ENCODE results near the gene RGL1. TPM values are rescaled to one million over a fixed set of nuclear protein-coding genes. Genes with fewer than 3 reads are reported as not detected.

RGL1 gene
- total RNA-seq, 3 donors from 2014 or later = 6.2 to 29.8 (median 15.9) TPM

DNA sequence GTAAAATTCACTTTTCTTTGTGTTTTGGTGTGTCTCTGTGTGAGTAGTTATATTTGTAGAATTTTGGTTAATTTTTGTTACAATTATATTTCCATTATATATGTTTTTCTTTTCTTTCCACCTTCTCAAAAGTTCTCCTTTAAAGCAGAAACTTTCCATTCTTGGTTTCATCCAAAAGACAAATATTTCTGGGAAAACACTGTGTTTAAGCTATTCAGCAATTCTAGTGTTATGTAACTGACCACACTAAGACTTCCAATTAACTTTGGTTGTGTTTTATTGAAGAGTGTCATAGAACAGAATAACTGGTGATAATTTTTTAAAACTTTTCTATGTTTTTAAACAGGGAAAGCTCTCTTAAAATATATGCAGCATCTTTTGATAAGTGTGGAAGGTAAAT lies 13.6 kb upstream of the RGL1 start:
- H3K9me3 ChIP-seq = no peaks in the 10 kb centered on the region
- ATAC-seq = no peak
- H3K4me1 ChIP-seq (ENCODE audit: low read depth) = no peaks in the 10 kb centered on the region
- TF ChIP-seq, protein P1, sequence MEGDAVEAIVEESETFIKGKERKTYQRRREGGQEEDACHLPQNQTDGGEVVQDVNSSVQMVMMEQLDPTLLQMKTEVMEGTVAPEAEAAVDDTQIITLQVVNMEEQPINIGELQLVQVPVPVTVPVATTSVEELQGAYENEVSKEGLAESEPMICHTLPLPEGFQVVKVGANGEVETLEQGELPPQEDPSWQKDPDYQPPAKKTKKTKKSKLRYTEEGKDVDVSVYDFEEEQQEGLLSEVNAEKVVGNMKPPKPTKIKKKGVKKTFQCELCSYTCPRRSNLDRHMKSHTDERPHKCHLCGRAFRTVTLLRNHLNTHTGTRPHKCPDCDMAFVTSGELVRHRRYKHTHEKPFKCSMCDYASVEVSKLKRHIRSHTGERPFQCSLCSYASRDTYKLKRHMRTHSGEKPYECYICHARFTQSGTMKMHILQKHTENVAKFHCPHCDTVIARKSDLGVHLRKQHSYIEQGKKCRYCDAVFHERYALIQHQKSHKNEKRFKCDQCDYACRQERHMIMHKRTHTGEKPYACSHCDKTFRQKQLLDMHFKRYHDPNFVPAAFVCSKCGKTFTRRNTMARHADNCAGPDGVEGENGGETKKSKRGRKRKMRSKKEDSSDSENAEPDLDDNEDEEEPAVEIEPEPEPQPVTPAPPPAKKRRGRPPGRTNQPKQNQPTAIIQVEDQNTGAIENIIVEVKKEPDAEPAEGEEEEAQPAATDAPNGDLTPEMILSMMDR (IDR thresholded peaks at IDR 0.05) = no peak
- no peak for DNase-seq
- no peaks in the 10 kb centered on the region for H3K36me3 ChIP-seq (ENCODE audit: low read depth)
- intact Hi-C loops (cut with DNase I, micrococcal nuclease) = no loop called here
- H3K4me3 ChIP-seq = no peak overlapping the region

DNA sequence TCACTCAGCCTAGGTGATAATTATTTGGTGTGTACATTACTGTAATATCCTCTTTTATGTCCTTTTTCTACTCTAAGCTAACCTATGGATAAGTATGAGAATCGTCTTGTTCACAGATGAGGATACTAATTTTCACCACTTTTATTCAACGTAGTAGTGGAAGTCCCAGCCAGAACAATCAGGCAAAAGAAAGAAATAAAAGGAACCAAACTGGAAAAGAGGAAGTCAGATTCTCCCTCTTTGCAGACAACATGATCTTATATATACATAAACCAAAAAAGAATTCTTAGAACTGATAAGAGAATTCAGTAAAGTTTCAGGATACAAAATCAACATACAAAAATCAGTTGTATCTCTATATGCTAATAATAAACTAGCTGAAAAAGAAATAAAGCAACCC lies 12.6 kb upstream of the RGL1 start:
- intact Hi-C loops (cut with DNase I, micrococcal nuclease) = no loop called here
- TF ChIP-seq, protein P1 (IDR thresholded peaks at IDR 0.05) = no peak
- H3K4me3 ChIP-seq = no peak overlapping the region
- H3K4me1 ChIP-seq (ENCODE audit: low read depth) = no peaks in the 10 kb centered on the region
- ATAC-seq = no peak
- no peak for DNase-seq
- H3K36me3 ChIP-seq (ENCODE audit: low read depth) = no peaks in the 10 kb centered on the region
- no peaks in the 10 kb centered on the region for H3K9me3 ChIP-seq

DNA sequence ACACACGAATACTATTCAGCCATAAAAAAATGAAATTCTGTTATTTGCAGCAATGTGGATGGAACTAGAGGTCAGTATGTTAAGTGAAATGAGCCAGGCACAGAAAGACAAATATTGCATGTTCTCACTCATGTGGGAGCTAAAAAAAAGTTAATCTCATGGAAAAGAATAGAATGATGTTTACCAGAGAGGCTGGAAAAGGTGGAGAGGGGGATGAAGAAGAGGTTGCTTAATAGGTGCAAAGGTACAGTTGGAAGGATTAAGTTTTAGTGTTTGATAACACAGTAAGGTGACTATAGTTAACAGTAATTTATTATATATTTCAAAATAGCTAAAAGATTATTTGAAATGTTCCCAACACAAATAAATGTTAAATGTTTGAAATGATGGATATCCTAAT lies 10.8 kb upstream of the RGL1 start:
- no peak for DNase-seq
- no peaks in the 10 kb centered on the region for H3K36me3 ChIP-seq (ENCODE audit: low read depth)
- no peak for ATAC-seq
- TF ChIP-seq, protein P1 (IDR thresholded peaks at IDR 0.05) = no peak
- H3K9me3 ChIP-seq = no peaks in the 10 kb centered on the region
- intact Hi-C loops (cut with DNase I, micrococcal nuclease) = no loop called here
- no peak overlapping the region for H3K4me3 ChIP-seq
- H3K4me1 ChIP-seq (ENCODE audit: low read depth) = no peaks in the 10 kb centered on the region

DNA sequence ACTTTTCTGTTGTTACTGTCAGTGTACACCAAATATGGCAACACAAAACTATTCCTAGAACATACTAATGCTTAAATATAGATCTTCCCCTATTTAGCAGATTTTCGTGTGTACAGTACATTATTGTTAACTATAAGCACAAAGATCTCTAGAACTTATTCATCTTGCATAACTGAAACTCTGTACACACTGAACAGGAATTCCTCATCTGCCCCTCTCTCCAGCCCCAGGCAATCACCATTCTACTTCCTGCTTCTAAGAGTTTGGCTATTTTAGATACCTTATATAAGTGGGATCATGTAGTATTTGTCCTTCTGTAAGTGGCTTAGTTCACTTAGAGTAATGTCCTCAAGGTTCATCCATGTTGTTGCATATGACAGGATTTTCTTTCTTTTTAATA lies 4.5 kb upstream of the RGL1 start:
- Histone ChIP-seq H3K36me3 (ENCODE audit: low read depth) (no peaks in the 10 kb centered on the region), H3K4me3 (no peak overlapping the region), H3K9me3 (peaks cover 3% of the 10 kb centered on the region), H3K4me1 (ENCODE audit: low read depth) (no peaks in the 10 kb centered on the region)
- ATAC-seq (no peak), DNase-seq (no peak)
- TF ChIP-seq, protein P1 (IDR thresholded peaks at IDR 0.05) = no peak
- intact Hi-C loops (cut with DNase I, micrococcal nuclease) = no loop called here

DNA sequence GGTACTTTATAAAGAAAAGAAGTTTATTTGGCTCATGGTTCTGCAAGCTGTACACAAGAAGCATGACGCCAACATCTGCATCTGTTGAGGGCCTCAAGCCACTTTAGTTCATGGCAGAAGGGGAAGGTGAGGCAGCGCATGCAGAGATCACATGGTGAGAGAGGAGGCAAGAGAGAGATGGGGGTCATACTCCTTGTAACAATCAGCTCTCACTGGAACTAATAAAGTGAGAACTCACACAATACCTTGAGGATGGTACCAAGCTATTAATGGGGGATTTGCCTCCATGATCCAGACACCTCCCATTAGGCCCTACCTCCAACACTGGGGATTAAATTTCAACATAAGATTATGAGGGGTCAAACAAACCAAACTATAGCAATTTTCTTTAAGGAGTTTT lies 3.3 kb upstream of the RGL1 start:
- intact Hi-C loops (cut with DNase I, micrococcal nuclease) = no loop called here

More for the DNA sequence above, 3.3 kb upstream of the RGL1 start:
- Histone ChIP-seq H3K4me3 (no peak overlapping the region), H3K9me3 (peaks cover 3% of the 10 kb centered on the region), H3K4me1 (ENCODE audit: low read depth) (no peaks in the 10 kb centered on the region), H3K36me3 (ENCODE audit: low read depth) (no peaks in the 10 kb centered on the region)
- DNase-seq (no peak), ATAC-seq (no peak)
- TF ChIP-seq, protein P1 (IDR thresholded peaks at IDR 0.05) = no peak

Measured in mucosa of descending colon (tissue), 3 donors.